Ascending aorta (tissue), 2 donors: ENCODE results near the gene AUH. TPM values are rescaled to one million over a fixed set of nuclear protein-coding genes. Genes with fewer than 3 reads are reported as not detected.

Experiments
- DNase-seq, 2 donors: peaks; one replicate each; pipeline ENCODE4 v3.0.0-alpha.2; 2019; ENCODE audit warnings: low spot score in 2 of 2
- H3K27ac ChIP-seq, 2 donors: fragments of 200-600 bp; sonication (generic); one replicate each; pipeline ENCODE4 v1.5.1; 2016 to 2017; ENCODE audit warnings: mild to moderate bottlenecking in 1 of 2
- H3K27me3 ChIP-seq: fragments of 200-600 bp; sonication (generic); one replicate; pipeline ENCODE4 v1.5.1; 2017
- H3K36me3 ChIP-seq, 2 donors: fragments of 200-600 bp; sonication (generic); one replicate each; pipeline ENCODE4 v1.5.1; 2016
- H3K4me1 ChIP-seq, 2 donors: fragments of 200-600 bp; sonication (generic); one replicate each; pipeline ENCODE4 v1.5.1; 2016 to 2017; ENCODE audit warnings: mild to moderate bottlenecking in 1 of 2
- H3K4me3 ChIP-seq, 2 donors: fragments of 200-600 bp; sonication (generic); one replicate each; pipeline ENCODE4 v1.5.1; 2016 to 2017; ENCODE audit warnings: mild to moderate bottlenecking in 1 of 2
- H3K9me3 ChIP-seq, 2 donors: fragments of 200-600 bp; sonication (generic); one replicate each; pipeline ENCODE4 v1.5.1; 2016
- CTCF ChIP-seq, 3 experiments: fragments of 200-600 bp in 2 of 3; fragments of 450-650 bp in 1 of 3; sonication (generic) in 2 of 3; IDR thresholded peaks; one replicate each; pipeline ENCODE4 v1.5.1; 2016 to 2019; ENCODE audit warnings: antibody characterized with exemption in 3 of 3, mild to moderate bottlenecking in 1 of 3, moderate library complexity in 1 of 3
- intact Hi-C: fragments of 100-400 bp; cut with DNase I; formaldehyde crosslinking; loops from one replicate; pipeline ENCODE4 v1.15.1; 2023
- total RNA-seq: library from RNA; depleted of rRNA; stranded (reverse); fragments of >200 nt; gene quantifications from one replicate; pipeline ENCODE4 v1.1.0, GENCODE V29; 2016

The AUH gene
- total RNA-seq, 1 donor from 2014 or later: 46.2 TPM

GRCh38 chr9:91193658-91194391 is 167.9 kb downstream of the AUH start:
- no peaks in the 10 kb centered on the region for H3K9me3 ChIP-seq
- intact Hi-C loops: loop anchor here (1.0 to 5.0 kb wide), 9 partner anchors 15 to 288 kb away; partner anchors contain the start of gene AUH
- no peaks in the 10 kb centered on the region for H3K36me3 ChIP-seq
- H3K27me3 ChIP-seq: no peaks in the 10 kb centered on the region
- peak overlapping the region; percentile 98 to 99 for H3K27ac ChIP-seq
- peaks cover 6 to 29% of the 10 kb centered on the region in 2 donors for H3K4me1 ChIP-seq
- no peak for TF ChIP-seq CTCF (IDR thresholded peaks at IDR 0.05)
- peak overlapping the region; percentile 44 to 66 for H3K4me3 ChIP-seq
- DNase-seq: peak in 1 of 2 donors; percentile 95

GRCh38 chr9:91193087-91193657 is 168.5 kb downstream of the AUH start:
- H3K27ac ChIP-seq: peak overlapping the region; percentile 98 to 99
- no peaks in the 10 kb centered on the region for H3K27me3 ChIP-seq
- intact Hi-C loops: loop anchor here (1.0 to 5.0 kb wide), 9 partner anchors 16 to 289 kb away; partner anchors contain the start of gene AUH
- peak; percentile 85 to 97 for DNase-seq
- peaks cover 6 to 31% of the 10 kb centered on the region in 2 donors for H3K4me1 ChIP-seq
- H3K4me3 ChIP-seq: peak overlapping the region; percentile 44 to 66
- no peaks in the 10 kb centered on the region for H3K9me3 ChIP-seq
- no peaks in the 10 kb centered on the region for H3K36me3 ChIP-seq
- TF ChIP-seq CTCF (IDR thresholded peaks at IDR 0.05): no peak

GRCh38 chr9:91192381-91193086 is 169.2 kb downstream of the AUH start:
- peak in 1 of 2 donors; percentile 64 for DNase-seq
- H3K4me3 ChIP-seq: peak overlapping the region in 1 of 2 donors; percentile 66
- H3K27ac ChIP-seq: peak overlapping the region; percentile 98 to 99
- H3K27me3 ChIP-seq: no peaks in the 10 kb centered on the region
- intact Hi-C loops: loop anchor here (1.0 to 5.0 kb wide), 10 partner anchors 16 to 290 kb away; partner anchors contain the start of gene AUH
- no peaks in the 10 kb centered on the region for H3K9me3 ChIP-seq
- no peaks in the 10 kb centered on the region for H3K36me3 ChIP-seq
- peaks cover 6 to 36% of the 10 kb centered on the region in 2 donors for H3K4me1 ChIP-seq
- no peak for TF ChIP-seq CTCF (IDR thresholded peaks at IDR 0.05)

GRCh38 chr9:91191411-91192380 is 170.0 kb downstream of the AUH start:
- no peak for TF ChIP-seq CTCF (IDR thresholded peaks at IDR 0.05)
- intact Hi-C loops: loop anchor here (1.0 to 5.0 kb wide), 7 partner anchors 17 to 291 kb away; no protein-coding TSS in a partner anchor
- peaks cover 6 to 36% of the 10 kb centered on the region in 2 donors for H3K4me1 ChIP-seq
- no peaks in the 10 kb centered on the region for H3K36me3 ChIP-seq
- peak in 1 of 2 donors; percentile 61 for DNase-seq
- H3K27ac ChIP-seq: peak overlapping the region; percentile 98 to 99
- H3K27me3 ChIP-seq: no peaks in the 10 kb centered on the region
- H3K9me3 ChIP-seq: no peaks in the 10 kb centered on the region
- H3K4me3 ChIP-seq: peak overlapping the region in 1 of 2 donors; percentile 66
